Activated gamma-delta T cell treated with anti-CD3 and anti-CD28 coated beads, Interleukin-2, amount 50 U/mL, for 16 hours (primary cell): ENCODE data around the gene GARIN3.
A peak's percentile ranks its signal among the peaks of the same experiment; 100 is the strongest.
"Not testable (repeated sequence)": the region's sequence is repeated elsewhere in the genome, so short reads cannot be mapped to it uniquely, and the experiment has no call there.

Experiments
- DNase-seq: peaks from one replicate; pipeline ENCODE4 v3.0.0-alpha.2; 2020; ENCODE audit warnings: low read depth

Gene GARIN3

DNA sequence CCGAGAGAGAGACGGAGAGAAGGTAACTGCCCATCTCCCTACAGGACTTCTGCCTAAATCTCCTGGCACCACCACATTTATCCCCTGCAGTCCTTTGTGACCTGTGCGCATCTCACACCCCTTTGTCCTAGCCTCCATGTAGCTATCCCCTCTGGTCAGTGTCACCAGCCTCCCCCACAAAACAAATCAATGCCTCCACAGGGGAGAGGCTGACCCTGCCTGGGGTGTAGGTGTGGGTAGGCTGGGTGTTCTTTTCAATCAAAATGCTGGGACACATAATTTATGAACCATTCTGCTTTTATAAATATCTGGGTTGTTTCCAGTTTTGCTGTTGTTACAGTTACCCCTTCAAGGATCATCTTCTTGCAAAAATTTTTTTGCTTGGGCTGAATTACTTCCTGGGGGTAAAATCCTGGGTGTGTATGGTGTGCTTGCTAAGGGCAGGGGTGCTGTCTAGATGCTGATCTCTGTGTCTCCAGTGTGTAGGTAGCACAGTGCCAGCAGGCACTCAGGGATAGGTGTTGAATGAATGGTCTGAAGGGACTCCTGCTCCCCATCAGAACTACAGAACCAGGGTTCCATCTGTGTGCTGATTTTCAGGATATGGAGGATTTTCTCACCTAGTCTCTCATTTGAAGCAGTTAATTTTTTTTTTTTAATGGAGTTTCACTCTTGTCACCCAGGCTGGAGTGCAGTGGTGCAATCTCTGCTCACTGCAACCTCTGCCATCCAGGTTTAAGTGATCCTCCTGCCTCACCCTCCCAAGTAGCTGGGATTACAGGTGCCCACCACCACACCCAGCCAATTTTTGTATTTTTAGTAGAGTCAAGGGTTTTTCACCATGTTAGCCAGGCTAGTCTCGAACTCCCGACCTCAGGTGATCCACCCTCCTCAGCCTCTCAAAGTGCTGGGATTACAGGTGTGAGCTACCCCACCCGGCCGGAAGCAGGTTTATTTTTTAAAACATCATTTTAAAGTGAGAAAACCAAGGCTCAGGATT is at the start of gene GARIN3:
Gene GARIN3, minus strand, starts transcription at position 51 of the 1,000 bp plus-strand sequence. CDS start 96 bp downstream, outside the sequence.
- DNase-seq, result no peak

DNA sequence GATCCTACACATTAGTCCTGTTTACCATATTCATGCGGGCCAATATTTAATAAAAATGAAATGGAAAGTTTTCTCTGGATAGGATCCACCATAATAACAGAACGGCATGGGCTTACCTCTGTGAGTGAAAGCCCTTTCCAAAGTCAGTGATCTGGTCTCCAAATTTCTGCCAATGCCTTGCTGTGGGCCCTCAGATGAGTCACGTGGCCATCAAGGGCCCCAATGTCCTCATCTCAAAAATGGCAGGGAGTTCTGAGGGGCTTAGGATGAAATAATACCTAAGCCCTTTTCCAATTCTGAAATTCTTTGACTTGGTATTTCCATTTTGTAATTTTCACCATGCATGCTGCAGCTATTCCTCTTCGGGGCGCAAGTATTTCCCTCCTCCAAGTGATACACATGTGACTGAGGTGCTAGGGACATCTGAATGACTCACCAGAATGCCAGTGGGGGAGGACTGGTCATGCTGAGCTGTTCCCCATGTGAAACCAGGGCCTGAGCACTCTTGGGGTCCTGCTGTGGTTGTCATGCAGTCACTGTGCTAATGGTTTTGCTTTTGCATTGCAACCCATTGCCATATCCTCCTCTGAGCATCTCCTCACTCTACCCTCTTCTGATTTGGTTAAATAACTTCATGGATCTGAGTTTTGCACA is 49.6 kb upstream of the GARIN3 start:
- DNase-seq, result no peak

DNA sequence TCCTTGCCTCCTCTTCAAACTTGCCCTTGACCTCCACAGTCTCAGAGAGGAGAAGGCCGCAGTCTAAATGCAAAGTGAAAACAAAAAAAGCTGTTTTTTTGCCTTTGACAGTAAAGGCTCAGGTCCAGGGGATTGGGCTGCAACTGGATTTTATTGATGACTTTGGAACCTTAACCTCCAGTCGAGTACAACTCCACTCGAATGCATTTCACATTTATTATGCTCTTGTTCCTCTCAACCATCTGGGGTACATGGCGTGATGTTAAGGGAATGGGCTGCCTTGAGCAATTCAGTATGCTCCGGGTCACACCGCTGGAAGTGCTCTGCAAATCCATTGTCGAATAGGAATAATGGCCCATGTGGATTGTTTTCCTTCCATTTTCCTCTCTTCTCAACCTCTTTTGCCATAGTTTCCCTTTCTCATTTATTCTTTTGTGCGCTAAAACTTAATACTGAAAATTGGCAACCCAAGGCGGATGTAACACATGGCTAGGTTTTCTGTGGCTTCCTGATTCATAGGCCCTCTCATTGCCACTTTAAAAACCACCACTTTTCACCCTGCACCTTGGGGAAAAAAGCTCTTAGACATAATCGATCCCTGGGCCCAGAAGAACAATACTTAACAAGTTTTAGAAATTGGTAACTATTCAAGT is 48.9 kb upstream of the GARIN3 start:
- DNase-seq, result no peak

DNA sequence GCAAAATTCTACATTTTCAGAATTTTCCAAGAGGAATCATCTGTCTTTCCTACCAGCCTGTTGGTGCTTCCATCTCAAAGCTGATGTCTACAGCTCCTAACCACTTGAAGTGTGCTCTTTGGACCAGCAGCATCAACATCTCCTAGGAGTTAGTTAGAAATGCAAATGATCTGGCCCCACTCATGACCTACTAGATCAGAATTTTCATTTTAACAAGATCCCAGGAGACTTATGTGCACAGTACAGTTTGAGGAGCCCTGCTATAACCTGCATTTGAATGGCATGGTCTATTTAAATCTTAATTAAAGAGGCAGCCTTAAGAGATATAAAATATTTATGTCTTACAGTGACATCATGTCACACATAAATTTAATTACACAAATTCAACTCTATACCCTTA is 48.4 kb upstream of the GARIN3 start:
- DNase-seq, result no peak

DNA sequence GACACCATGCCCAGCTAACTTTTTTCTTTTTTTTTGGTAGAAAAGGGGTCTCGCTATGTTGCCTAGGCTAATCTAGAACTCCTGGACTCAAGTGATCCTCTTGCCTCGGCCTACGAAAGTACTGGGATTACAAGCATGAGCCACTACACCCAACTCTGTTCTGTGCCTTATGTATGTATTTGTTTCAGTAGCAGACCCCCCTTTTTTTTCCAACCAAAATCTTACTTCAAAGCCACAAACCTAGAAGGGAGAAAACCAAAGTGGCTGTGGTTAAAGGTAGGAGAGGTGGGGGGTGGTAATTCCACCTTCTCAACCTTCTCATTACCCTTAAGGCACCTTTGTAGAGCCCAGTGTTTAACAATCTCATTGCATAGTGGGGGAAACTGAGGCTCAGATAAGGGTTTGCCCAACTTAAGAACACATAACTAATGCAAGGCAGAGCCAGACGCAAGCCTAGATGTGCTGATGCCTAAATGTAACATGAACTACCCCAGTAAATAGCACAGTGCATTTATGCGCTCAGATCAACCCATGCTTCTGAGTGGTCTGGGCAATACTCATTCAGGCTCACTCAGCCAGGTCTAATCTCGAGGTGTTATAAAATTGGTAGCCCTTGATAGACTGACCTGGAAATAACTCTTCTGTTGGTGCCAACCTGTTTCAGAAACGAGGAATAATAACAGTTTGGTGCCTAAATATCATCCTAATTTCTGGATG is 47.6 kb upstream of the GARIN3 start:
- DNase-seq, result no peak

DNA sequence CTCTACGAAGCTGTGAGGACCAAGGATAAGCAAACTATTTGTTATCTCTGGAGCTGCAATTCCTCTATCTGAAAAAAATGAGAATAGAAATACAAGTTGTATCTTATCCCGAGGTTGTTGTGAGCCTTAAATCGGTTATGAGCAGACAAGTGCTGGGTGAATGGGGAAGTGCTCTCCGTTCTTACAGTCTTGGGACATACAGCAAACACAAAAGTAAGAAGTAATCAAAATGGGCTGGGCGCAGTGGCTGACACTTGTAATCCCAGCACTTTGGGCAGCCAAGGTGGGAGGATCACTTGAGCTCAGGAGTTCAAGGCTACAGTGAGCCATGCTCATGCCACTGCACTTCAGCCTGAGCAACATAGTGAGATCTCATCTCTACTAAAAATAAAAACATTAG is 46.2 kb upstream of the GARIN3 start:
- DNase-seq, result no peak

DNA sequence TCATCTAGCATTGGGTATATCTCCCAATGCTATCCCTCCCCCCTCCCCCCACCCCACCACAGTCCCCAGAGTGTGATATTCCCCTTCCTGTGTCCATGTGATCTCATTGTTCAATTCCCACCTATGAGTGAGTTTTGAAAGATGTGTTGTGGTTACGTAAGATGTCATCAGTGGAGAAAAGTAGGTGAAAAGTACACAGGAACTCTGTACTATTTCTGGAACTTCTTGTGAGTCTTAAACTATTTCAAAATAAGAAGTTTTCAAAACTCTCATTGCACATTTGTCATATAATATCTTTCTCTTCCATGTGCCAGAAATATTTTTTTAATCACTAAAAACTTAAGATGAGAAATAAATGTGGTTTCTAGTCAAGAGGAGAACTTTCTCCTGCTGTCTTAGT is 44.6 kb upstream of the GARIN3 start:
- not testable (repeated sequence) for DNase-seq

DNA sequence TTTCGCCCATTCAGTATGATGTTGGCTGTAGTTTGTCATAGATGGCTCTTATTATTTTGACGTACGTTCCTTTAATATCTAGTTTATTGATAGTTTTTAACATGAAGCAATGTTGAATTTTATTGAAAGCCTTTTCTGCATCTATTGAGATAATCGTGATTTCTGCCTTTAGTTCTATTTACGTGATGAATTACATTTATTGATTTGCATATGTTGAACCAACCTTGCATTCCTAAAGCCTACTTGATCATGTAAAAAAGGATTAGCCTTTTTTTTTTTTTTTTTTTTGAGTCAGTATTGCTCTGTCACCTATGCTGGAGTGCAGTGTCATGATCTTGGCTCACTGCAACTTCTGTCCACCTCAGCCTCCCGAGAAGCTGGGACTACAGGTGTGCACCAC is 39.6 kb upstream of the GARIN3 start:
- DNase-seq, result no peak

DNA sequence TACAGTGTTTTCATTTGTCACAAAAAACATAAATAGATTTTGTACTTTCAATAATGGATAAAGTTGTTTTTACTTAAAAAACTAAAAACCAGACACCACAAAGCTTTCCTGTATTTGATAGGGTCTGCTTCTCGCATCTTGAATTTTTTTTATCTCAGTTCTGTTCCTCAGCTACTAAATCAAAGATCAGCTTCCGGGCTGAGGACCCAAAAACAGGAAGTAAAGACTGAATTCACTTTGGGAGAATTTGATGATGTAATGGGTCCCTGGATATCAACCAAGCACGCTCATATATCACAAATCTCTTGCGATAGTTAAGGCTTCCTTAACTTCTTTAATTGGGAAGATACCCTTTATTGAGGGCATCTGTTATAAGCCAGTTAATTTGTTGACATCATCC is 38.7 kb upstream of the GARIN3 start:
- DNase-seq, result no peak

DNA sequence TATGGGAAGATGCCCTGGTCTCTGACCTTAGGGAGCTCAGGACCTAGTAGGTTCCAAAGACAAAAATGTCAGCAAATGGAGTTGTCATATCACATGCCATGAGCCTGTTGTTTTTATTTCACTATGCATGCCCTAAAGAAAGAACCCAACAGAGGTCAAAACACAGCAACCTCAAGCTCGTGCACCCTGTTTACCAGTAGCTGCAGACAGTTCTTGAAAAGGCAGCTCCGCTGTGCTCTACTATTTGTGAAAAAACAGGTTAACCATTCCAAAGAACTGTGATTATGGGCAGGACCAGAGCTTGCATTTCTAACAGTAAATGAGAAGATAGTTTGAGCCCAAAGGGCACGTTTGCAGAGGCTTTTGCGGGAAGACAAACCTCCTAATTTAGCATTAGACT is 37.4 kb upstream of the GARIN3 start:
- DNase-seq, result no peak

DNA sequence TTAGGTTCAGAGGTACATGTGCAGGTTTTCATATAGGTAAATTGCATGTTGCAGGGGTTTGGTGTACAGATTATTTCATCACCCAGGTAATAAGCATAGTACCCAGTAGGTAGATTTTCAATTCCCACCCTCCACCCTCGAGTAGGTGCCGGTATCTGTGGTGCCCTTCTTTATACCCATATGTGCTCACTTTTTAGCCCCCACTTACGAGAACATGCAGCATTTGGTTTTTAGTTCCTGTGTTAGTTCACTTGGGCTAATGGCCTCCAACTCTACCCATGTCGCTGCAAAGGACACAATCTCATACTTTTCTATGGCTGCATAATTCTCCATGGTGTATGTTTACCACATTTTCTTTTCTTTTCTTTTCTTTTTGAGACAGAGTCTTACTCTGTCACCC is 35.8 kb upstream of the GARIN3 start:
- no peak for DNase-seq

DNA sequence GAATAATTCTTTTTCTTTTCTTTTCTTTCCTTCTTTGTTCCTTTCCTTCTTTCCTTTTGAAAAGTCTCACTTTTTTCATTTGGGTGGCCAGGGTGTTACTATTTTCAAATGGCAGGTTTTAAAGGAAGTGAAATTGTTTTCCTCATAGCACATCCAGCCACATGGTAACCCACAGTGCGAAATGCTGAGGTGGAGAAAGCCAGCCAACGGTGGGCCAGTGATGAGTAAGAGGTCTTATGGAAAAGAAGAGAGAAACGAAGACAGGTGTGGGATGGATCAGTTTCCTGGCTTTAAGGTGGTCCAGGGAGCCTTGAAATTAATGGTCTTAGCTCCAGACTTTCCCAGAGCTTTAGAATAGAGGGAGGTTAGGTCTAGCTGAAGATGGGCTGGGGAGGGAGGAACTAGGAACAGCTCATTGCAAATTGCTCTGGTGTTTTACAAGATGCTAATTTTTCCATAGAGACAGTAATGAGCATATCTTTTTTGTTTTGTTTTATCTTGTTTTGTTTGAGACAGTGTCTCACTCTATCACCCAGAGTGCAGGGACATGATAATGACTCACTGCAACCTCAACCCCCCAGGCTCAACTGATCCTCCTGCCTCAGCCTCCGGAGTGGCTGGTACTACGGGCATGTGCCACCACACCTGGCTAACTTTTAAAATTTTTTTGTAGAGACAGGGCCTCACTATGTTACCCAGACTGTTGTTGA is 32.4 kb upstream of the GARIN3 start:
- DNase-seq, result peak; percentile 34

DNA sequence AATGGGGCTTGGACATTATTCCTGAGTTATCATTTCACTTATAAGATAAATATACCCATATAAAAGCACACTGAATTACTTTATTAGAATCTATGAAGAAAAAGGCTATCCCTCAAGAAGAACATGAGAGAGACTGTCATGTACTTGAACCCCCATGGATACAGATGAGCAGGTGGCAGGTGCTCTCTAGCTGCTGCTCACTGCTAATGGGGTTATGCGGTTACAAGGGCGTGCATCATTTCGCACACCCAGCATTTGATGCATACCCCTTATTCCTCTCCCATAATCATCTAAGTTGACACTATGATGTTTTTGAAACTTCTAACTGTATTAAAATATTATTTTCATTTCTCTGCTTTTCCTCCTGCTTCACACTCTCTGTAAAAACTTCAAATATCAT is 31.0 kb upstream of the GARIN3 start:
- no peak for DNase-seq

DNA sequence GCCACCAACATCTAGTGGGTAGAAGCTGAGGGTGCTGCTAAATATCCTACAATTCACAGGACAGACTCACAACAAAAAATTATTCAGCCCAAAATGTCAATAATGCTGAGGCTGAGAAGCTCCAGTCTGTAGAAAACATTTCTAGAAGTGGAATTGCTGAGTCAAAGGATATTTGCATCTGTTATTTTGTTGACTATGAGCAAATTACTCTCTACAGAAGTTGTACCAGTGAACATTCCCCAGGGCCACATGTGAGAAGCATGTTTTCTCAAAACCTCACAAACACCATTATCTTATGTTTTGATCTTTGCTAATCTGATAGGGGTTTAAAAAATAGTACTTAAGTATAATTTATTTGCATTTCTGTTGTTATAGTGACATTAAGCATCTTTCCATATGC is 30.0 kb upstream of the GARIN3 start:
- no peak for DNase-seq

DNA sequence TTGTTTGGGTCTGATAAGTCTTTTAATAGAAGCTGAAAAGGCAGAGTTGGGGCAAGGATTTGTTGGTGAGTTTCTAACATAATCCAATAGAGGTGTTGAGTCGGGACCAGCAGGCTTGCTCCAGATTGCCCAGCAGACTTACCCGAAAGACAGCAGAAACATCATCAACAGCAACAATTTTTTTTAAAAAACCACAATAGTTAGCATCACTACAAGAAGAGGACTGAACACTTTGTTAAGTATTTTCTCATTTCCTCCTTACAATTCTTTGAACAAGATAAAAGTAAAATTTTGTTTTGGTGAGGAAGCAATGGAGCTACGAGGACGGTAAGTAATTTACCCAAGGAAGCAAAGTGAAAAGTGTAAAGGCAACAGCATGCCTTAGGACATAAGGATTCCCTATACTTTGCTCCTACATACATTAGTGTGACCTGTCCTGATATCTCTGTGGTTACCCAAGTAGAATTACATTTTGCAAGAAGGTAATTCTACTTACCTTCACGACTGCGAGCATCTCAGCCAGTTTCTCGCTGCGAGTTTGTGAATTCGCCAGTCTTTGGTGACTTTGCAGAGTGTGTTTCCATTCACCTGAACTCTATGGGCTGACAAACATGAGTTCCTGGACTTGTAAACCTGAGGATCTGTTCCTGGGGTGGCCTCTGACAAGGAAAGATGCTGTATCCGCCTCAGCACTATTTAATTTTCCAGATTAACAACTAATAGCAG is 27.8 kb upstream of the GARIN3 start:
- DNase-seq, result no peak

DNA sequence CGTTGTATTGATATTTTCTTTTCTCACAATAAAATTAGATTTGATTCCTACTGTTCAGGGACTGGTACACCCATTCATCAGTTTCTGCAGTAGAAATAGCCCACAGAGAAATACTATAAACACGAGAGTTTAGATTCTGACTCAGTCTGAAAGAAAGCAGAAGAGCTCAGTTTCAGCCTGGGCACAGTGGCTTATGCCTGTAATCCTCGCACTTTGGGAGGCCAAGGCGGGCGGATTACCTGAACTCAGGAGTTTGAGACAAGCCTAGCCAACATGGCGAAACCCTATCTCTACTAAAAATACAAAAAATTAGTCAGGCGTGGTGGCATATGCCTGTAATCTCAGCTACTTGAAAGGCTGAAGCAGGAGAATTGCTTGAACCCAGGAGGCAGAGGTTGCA is 23.2 kb upstream of the GARIN3 start:
- DNase-seq, result no peak

DNA sequence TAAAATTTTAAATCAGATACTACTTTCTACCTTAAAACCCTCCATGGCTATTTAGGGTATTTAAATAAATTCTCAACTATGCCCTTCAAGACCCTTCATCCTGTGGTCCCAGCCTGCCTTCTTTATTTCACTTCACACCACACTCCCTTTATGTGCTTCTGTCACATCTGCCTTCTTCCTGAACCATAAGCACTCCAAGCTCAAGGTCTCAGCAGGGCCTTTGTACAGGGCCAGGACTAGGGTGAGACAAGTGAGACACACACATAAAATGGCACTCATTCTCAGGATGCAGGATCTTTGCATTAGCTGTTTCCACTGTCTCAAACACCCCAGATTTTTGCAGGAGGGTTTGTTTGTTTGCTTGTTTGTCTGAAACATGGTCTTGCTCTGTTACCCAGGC is 22.2 kb upstream of the GARIN3 start:
- DNase-seq, result no peak

DNA sequence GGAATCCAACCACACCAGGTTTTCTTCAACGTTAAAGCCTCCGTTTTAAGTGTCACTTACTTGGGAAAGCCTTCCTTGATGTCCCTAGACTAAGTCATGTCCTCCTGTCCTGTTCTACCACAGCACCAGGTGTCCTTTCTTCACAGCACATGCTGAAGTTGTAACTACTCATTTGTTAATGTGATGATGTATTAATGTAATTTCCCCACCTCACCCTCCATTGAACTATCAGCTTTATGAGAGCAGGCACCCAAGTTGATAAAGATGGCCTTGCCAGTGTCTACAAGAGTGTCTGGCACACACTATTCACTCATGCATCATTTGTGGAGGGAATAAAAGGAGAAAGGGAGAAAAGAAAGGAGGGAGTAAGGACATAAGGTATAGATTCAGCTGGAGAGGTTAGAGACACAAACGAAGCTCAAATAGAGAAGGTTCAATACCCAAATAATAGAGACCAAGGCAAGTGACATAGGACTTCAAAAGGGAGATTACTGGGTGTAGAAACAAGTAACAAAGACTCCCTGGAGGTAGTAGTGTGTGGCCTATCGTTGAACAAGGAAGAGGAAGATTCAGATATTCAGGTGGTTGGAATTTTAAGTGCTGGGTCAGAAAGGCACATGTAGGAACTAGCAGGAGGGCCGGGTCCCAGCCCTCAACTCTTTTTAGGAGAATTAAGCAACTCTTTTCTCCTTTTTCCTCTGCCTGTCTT is 21.1 kb upstream of the GARIN3 start:
- DNase-seq, result no peak

DNA sequence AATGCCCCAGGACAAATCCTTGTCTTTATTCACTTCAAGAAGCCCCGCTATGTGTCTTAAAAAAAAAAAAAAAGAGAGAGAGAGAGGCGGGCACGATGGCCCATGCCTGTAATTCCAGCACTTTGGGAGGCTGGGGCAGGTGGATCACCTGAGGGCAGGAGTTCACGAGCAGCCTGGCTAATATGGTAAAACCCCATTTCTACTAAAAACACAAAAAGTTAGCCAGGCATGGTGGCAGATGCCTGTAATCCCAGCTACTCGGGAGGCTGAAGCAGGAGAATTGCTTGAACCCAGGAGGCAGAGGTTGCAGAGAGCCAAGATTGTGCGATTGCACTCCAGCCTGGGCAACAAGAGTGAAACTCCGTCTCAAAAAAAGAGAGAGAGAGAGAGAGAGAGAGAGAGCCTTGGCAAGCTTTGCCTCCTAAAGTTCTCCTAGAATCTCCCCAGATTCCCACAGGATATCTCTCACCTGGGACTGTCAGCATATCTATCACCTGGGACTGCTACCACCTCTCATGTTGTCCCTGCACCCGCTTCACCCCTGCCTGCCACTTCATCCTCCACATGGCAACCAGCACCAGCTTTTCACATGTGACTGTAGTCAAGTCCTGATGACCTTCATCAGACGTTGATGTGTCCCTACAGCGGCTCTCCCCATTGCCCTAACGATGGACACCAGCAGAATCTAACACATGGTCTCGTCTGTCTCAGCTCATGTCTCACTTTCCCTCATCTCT is 20.4 kb upstream of the GARIN3 start:
- DNase-seq, result no peak
